MM.1S (cell line): Measurements from ENCODE around the gene EXOC4.

Experiments
- DNase-seq: peaks from one replicate; pipeline ENCODE4 v3.0.0-alpha.2; 2015
- H2AFZ ChIP-seq: fragments of 300-600 bp; sonication (generic); 2 replicates; pipeline ENCODE4 v1.6.0; 2016; ENCODE audit warnings: antibody characterized with exemption, low read length
- H3F3A ChIP-seq: fragments of 300-600 bp; sonication (generic); 2 replicates; pipeline ENCODE4 v1.6.1; 2016; ENCODE audit warnings: mild to moderate bottlenecking, antibody characterized with exemption, low read length, moderate library complexity, mixed read lengths; ENCODE audit not compliant: insufficient read depth
- H3K27ac ChIP-seq: fragments of 300-600 bp; sonication (generic); 2 replicates; pipeline ENCODE4 v1.5.1; 2016; ENCODE audit warnings: mild to moderate bottlenecking, low read length
- H3K27me3 ChIP-seq: fragments of 300-600 bp; sonication (generic); replicated peaks from 2 replicates; pipeline ENCODE4 v1.6.0; 2016; ENCODE audit warnings: low read length; ENCODE audit not compliant: insufficient read depth
- H3K36me3 ChIP-seq: fragments of 300-600 bp; sonication (generic); replicated peaks from 2 replicates; pipeline ENCODE4 v1.6.1; 2016; ENCODE audit warnings: mild to moderate bottlenecking, low read length, mixed read lengths; ENCODE audit not compliant: insufficient read depth
- H3K4me1 ChIP-seq: fragments of 300-600 bp; sonication (generic); 2 replicates; pipeline ENCODE4 v1.6.1; 2016; ENCODE audit warnings: low read length, mixed read lengths
- H3K4me2 ChIP-seq: fragments of 300-600 bp; sonication (generic); 2 replicates; pipeline ENCODE4 v1.6.0; 2016; ENCODE audit warnings: low read depth, low read length
- H3K4me3 ChIP-seq: fragments of 300-600 bp; sonication (generic); 2 replicates; pipeline ENCODE4 v1.5.1; 2016; ENCODE audit warnings: low read length, mixed read lengths
- H3K79me2 ChIP-seq: fragments of 300-600 bp; sonication (generic); 2 replicates; pipeline ENCODE4 v1.6.1; 2016; ENCODE audit warnings: mixed run types, low read length, mixed read lengths
- H3K9ac ChIP-seq: fragments of 300-600 bp; sonication (generic); 2 replicates; pipeline ENCODE4 v1.6.1; 2016; ENCODE audit warnings: low read length, mixed read lengths
- H3K9me2 ChIP-seq: fragments of 300-600 bp; sonication (generic); replicated peaks from 2 replicates; pipeline ENCODE4 v1.6.1; 2016; ENCODE audit warnings: mild to moderate bottlenecking, low read length, mixed read lengths; ENCODE audit not compliant: insufficient read depth
- H3K9me3 ChIP-seq: fragments of 300-600 bp; sonication (generic); replicated peaks from 2 replicates; pipeline ENCODE4 v1.6.1; 2016; ENCODE audit warnings: mild to moderate bottlenecking, low read length, mixed read lengths; ENCODE audit not compliant: insufficient read depth
- H4K20me1 ChIP-seq: fragments of 300-600 bp; sonication (generic); 2 replicates; pipeline ENCODE4 v1.6.1; 2016; ENCODE audit warnings: mild to moderate bottlenecking, low read length, moderate library complexity, mixed read lengths; ENCODE audit not compliant: insufficient read depth
- EZH2 ChIP-seq: fragments of 300-600 bp; sonication (generic); optimal IDR thresholded peaks from 2 replicates; pipeline ENCODE3; 2017; ENCODE audit warnings: low read depth, mild to moderate bottlenecking, antibody characterized with exemption, low read length, mixed read lengths
- EZH2phosphoT487 ChIP-seq: fragments of 300-600 bp; sonication (generic); IDR thresholded peaks from 2 replicates; pipeline ENCODE4 v1.6.1; 2018; ENCODE audit warnings: antibody characterized with exemption, low read length
- TF ChIP-seq, protein P1 (sequence below): fragments of 300-600 bp; sonication (generic); IDR thresholded peaks from 2 replicates; pipeline ENCODE4 v1.5.1; 2016; ENCODE audit warnings: antibody characterized with exemption, low read length, mixed read lengths

Gene EXOC4

DNA sequence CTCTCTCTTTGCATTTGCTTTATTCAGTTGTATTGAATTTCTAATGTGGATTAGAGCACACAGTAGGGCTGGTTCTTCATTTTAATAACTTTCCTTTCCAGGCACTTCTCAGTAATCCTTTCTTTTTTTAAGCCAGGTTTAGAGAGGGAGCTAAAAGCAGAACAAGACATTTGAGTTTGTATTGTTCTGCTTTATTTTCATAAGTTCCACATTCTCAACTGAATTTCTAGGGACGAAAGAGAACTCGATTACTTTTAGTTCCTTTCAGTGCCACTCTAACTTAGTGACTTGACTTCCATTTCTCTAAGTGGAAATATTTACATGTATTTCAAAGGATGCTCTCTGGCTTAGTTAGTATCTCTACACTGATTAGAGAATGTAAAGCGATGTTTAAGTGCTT is 145.6 kb downstream of the EXOC4 start:
- Histone ChIP-seq H3K4me2 (no peak overlapping the region), H3K36me3 (no peaks in the 10 kb centered on the region), H3K4me3 (no peak overlapping the region), H2AFZ (no peak overlapping the region), H3K9me2 (no peaks in the 10 kb centered on the region), H3F3A (no peaks in the 10 kb centered on the region), H4K20me1 (no peaks in the 10 kb centered on the region), H3K27ac (no peak overlapping the region), H3K27me3 (no peaks in the 10 kb centered on the region), H3K4me1 (no peaks in the 10 kb centered on the region), H3K9me3 (no peaks in the 10 kb centered on the region), H3K9ac (no peak overlapping the region), H3K79me2 (no peaks in the 10 kb centered on the region)
- TF ChIP-seq EZH2phosphoT487 (no peak), EZH2 (no peak)
- TF ChIP-seq, protein P1, sequence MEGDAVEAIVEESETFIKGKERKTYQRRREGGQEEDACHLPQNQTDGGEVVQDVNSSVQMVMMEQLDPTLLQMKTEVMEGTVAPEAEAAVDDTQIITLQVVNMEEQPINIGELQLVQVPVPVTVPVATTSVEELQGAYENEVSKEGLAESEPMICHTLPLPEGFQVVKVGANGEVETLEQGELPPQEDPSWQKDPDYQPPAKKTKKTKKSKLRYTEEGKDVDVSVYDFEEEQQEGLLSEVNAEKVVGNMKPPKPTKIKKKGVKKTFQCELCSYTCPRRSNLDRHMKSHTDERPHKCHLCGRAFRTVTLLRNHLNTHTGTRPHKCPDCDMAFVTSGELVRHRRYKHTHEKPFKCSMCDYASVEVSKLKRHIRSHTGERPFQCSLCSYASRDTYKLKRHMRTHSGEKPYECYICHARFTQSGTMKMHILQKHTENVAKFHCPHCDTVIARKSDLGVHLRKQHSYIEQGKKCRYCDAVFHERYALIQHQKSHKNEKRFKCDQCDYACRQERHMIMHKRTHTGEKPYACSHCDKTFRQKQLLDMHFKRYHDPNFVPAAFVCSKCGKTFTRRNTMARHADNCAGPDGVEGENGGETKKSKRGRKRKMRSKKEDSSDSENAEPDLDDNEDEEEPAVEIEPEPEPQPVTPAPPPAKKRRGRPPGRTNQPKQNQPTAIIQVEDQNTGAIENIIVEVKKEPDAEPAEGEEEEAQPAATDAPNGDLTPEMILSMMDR: no peak
- DNase-seq: no peak

- H3K79me2 ChIP-seq: no peaks in the 10 kb centered on the region
- no peaks in the 10 kb centered on the region for H3K36me3 ChIP-seq
- no peak overlapping the region for H3K27ac ChIP-seq
- no peak overlapping the region for H2AFZ ChIP-seq
- no peak overlapping the region for H3K9ac ChIP-seq
- H3K9me3 ChIP-seq: no peaks in the 10 kb centered on the region
- H3F3A ChIP-seq: no peaks in the 10 kb centered on the region
- DNase-seq: no peak
- no peak overlapping the region for H3K4me3 ChIP-seq
- H3K9me2 ChIP-seq: no peaks in the 10 kb centered on the region
- TF ChIP-seq EZH2: no peak
- no peak for TF ChIP-seq EZH2phosphoT487
- TF ChIP-seq, protein P1: no peak
- H4K20me1 ChIP-seq: no peaks in the 10 kb centered on the region
- H3K27me3 ChIP-seq: no peaks in the 10 kb centered on the region
- H3K4me1 ChIP-seq: no peaks in the 10 kb centered on the region
- H3K4me2 ChIP-seq: no peak overlapping the region
Measured at GRCh38 chr7:133401225-133401624, 148.3 kb downstream of the EXOC4 start.

DNA sequence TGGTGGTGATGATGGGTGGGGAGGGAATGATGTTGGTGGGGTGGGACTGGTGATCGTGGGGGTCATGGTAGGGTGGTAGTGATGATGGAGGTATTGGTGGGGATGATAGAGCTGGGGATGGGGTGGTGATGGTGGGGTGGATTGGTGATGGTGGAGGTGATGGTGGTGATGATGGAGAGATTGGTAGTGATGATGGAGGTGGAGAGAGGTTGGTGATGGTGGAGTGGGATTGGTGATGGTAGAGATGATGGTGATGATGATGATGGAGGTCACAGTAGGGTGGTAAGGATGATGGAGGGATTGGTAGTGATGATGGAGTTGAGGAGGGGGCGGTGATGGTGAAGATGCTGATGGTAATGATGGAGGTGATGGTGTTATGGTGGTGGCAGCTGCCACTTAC is 155.3 kb downstream of the EXOC4 start:
- no peak for DNase-seq
- H2AFZ ChIP-seq: no peak overlapping the region
- no peak overlapping the region for H3K4me3 ChIP-seq
- H4K20me1 ChIP-seq: no peaks in the 10 kb centered on the region
- H3K4me1 ChIP-seq: no peaks in the 10 kb centered on the region
- no peaks in the 10 kb centered on the region for H3F3A ChIP-seq
- H3K4me2 ChIP-seq: no peak overlapping the region
- H3K27me3 ChIP-seq: no peaks in the 10 kb centered on the region
- H3K9me3 ChIP-seq: no peaks in the 10 kb centered on the region
- TF ChIP-seq, protein P1: no peak
- TF ChIP-seq EZH2phosphoT487 (no peak), EZH2 (no peak)
- 0 out of 2 replicates have a peak, but pooled peaks cover 4% of the 10 kb centered on the region for H3K79me2 ChIP-seq
- H3K27ac ChIP-seq: no peak overlapping the region
- H3K36me3 ChIP-seq: no peaks in the 10 kb centered on the region
- H3K9ac ChIP-seq: no peak overlapping the region
- H3K9me2 ChIP-seq: no peaks in the 10 kb centered on the region
